DOHH2 (cell line): ENCODE results near the gene KRTAP12-3.
"Not testable (repeated sequence)": the region's sequence is repeated elsewhere in the genome, so short reads cannot be mapped to it uniquely, and the experiment has no call there.

Experiments used
- H3F3A ChIP-seq: fragments of 200-600 bp; sonication (generic), shearing (Covaris generic); 2 replicates; pipeline ENCODE4 v1.6.0; 2016; ENCODE audit warnings: antibody characterized with exemption, mild to moderate bottlenecking; ENCODE audit not compliant: control insufficient read depth, insufficient read depth
- H3K27ac ChIP-seq: fragments of 200-600 bp; sonication (generic); 2 replicates; pipeline ENCODE4 v1.5.1; 2014; ENCODE audit warnings: low read depth, mild to moderate bottlenecking, low read length, moderate library complexity
- H3K27me3 ChIP-seq: fragments of 200-600 bp; sonication (generic); 2 replicates; pipeline ENCODE4 v1.6.1; 2014; ENCODE audit warnings: mild to moderate bottlenecking, low read length, mixed read lengths; ENCODE audit not compliant: control insufficient read depth
- H3K36me3 ChIP-seq: fragments of 200-600 bp; sonication (generic); 2 replicates; pipeline ENCODE4 v1.6.1; 2014; ENCODE audit warnings: mild to moderate bottlenecking, low read length, moderate library complexity, mixed read lengths; ENCODE audit not compliant: control insufficient read depth
- H3K4me1 ChIP-seq: fragments of 200-600 bp; sonication (generic); 2 replicates; pipeline ENCODE4 v1.6.1; 2014; ENCODE audit warnings: mild to moderate bottlenecking, low read length, mixed read lengths; ENCODE audit not compliant: control insufficient read depth
- H3K4me2 ChIP-seq: fragments of 200-600 bp; sonication (generic); 2 replicates; pipeline ENCODE4 v1.6.0; 2014; ENCODE audit warnings: mild to moderate bottlenecking, low read length, moderate library complexity
- H3K4me3 ChIP-seq: fragments of 200-600 bp; sonication (generic); 2 replicates; pipeline ENCODE4 v1.5.1; 2014; ENCODE audit warnings: mild to moderate bottlenecking, low read length, mixed read lengths
- H3K79me2 ChIP-seq: fragments of 200-600 bp; sonication (generic); 2 replicates; pipeline ENCODE4 v1.6.1; 2014; ENCODE audit warnings: mild to moderate bottlenecking, low read length, mixed read lengths; ENCODE audit not compliant: control insufficient read depth
- H3K9me2 ChIP-seq: fragments of 200-600 bp; sonication (generic); replicated peaks from 2 replicates; pipeline ENCODE4 v1.6.1; 2014; ENCODE audit warnings: mild to moderate bottlenecking, low read length, mixed read lengths; ENCODE audit not compliant: control insufficient read depth
- H3K9me3 ChIP-seq: fragments of 200-600 bp; sonication (generic); 2 replicates; pipeline ENCODE4 v1.6.1; 2014; ENCODE audit warnings: antibody characterized with exemption, low read length, mixed read lengths; ENCODE audit not compliant: control insufficient read depth, insufficient read depth
- H4K20me1 ChIP-seq: fragments of 200-600 bp; sonication (generic); 2 replicates; pipeline ENCODE4 v1.6.0; 2014; ENCODE audit warnings: low read depth, mild to moderate bottlenecking, antibody characterized with exemption, low read length, moderate library complexity; ENCODE audit not compliant: control insufficient read depth, insufficient read depth
- EZH2phosphoT487 ChIP-seq: fragments of 200-600 bp; sonication (generic); IDR thresholded peaks from 2 replicates; pipeline ENCODE4 v1.6.1; 2017; ENCODE audit warnings: borderline replicate concordance, mild to moderate bottlenecking, antibody characterized with exemption, low read length, moderate library complexity, mixed read lengths
- TF ChIP-seq, protein P1 (sequence below): fragments of 200-600 bp; sonication (generic); IDR thresholded peaks from one replicate; pipeline ENCODE4 v1.5.1; 2014; ENCODE audit warnings: antibody characterized with exemption, mild to moderate bottlenecking, low read depth, low read length; ENCODE audit not compliant: poor library complexity, severe bottlenecking

The KRTAP12-3 gene

DNA sequence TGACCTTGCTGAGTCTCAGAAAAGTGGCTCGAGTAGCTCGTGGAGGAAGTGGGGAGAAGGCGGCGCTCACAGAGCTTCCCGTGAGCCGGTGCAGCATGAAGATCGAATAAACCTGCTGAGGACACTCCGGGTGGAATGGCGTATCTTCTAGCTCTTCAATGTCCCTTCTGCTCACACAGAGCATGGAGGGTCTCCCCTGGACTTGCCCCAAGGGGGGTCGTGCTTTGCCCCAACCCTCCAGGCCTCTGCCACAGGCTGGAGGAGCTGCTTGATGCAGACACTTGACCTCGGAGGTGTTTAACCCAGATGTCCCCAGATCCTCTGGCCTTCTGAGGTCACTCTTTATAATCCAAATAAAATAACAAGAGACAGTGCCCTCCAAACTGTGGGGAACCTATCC, 37.0 kb downstream of the KRTAP12-3 start:
- Histone ChIP-seq H3K4me1 (no peaks in the 10 kb centered on the region), H3K36me3 (no peaks in the 10 kb centered on the region), H3K27me3 (peaks cover 2% of the 10 kb centered on the region; the same call in 1 of the 2 replicates), H3K4me2 (no peak overlapping the region), H3F3A (no peaks in the 10 kb centered on the region), H4K20me1 (no peaks in the 10 kb centered on the region), H3K27ac (no peak overlapping the region), H3K79me2 (no peaks in the 10 kb centered on the region), H3K9me2 (no peaks in the 10 kb centered on the region), H3K9me3 (peaks cover 4% of the 10 kb centered on the region; the same call in 1 of the 2 replicates), H3K4me3 (no peak overlapping the region)
- TF ChIP-seq, protein P1, sequence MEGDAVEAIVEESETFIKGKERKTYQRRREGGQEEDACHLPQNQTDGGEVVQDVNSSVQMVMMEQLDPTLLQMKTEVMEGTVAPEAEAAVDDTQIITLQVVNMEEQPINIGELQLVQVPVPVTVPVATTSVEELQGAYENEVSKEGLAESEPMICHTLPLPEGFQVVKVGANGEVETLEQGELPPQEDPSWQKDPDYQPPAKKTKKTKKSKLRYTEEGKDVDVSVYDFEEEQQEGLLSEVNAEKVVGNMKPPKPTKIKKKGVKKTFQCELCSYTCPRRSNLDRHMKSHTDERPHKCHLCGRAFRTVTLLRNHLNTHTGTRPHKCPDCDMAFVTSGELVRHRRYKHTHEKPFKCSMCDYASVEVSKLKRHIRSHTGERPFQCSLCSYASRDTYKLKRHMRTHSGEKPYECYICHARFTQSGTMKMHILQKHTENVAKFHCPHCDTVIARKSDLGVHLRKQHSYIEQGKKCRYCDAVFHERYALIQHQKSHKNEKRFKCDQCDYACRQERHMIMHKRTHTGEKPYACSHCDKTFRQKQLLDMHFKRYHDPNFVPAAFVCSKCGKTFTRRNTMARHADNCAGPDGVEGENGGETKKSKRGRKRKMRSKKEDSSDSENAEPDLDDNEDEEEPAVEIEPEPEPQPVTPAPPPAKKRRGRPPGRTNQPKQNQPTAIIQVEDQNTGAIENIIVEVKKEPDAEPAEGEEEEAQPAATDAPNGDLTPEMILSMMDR = no peak
- no peak for TF ChIP-seq EZH2phosphoT487

DNA sequence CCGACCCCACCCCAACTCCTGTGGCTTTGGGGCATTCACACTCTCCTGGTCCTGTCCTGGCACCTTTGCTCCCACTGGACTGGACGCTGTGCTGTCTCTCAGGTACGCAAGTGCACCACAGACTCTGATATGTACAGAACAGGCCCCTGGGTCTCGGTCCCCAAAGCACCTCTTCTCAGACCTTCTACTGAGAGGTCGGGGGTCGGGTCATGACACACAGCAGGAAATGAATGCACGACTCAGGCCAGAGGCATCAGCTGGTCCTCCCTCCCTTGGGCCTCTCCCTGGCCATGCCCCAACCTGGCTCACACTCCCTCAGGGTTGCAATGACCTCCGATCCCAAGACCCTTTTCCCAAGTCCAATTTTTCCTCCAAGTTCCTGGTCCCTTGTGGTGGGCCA, 37.5 kb downstream of the KRTAP12-3 start:
- TF ChIP-seq, protein P1 = no peak
- Histone ChIP-seq H3K36me3 (no peaks in the 10 kb centered on the region), H3K27me3 (peaks cover 5% of the 10 kb centered on the region; the same call in 1 of the 2 replicates), H3K4me1 (no peaks in the 10 kb centered on the region), H3K4me2 (no peak overlapping the region), H3K9me3 (peaks cover 4% of the 10 kb centered on the region; the same call in 1 of the 2 replicates), H3K79me2 (no peaks in the 10 kb centered on the region), H3F3A (no peaks in the 10 kb centered on the region), H3K27ac (no peak overlapping the region), H3K9me2 (no peaks in the 10 kb centered on the region), H4K20me1 (no peaks in the 10 kb centered on the region), H3K4me3 (no peak overlapping the region)

DNA sequence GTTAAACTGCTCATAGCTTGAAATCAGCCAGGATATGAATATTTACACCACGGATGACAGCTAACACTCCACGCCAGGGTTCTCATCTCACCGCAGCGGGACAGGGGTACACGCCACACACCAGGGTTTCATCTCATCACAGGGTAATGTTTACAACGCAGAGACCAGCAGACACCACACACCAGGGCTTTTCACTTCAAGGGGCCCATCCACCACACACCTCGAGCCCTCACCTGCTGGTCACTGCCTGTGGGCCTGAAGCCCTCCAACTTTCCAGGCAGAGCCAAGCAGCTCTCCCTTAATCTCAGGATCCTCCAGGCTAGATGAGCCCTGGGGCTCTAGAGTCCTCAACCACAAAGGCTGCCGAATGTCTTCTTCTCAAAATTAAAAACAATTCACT, 37.9 kb downstream of the KRTAP12-3 start:
- TF ChIP-seq EZH2phosphoT487 = no peak
- TF ChIP-seq, protein P1 = no peak
- no peaks in the 10 kb centered on the region for H4K20me1 ChIP-seq
- H3K9me2 ChIP-seq = no peaks in the 10 kb centered on the region
- no peak overlapping the region for H3K4me2 ChIP-seq
- peaks cover 4% of the 10 kb centered on the region; the same call in 1 of the 2 replicates for H3K9me3 ChIP-seq
- no peak overlapping the region for H3K27ac ChIP-seq
- peaks cover 5% of the 10 kb centered on the region; the same call in 1 of the 2 replicates for H3K27me3 ChIP-seq
- H3K79me2 ChIP-seq = no peaks in the 10 kb centered on the region
- H3F3A ChIP-seq = no peaks in the 10 kb centered on the region
- H3K4me3 ChIP-seq = no peak overlapping the region
- H3K36me3 ChIP-seq = no peaks in the 10 kb centered on the region
- no peaks in the 10 kb centered on the region for H3K4me1 ChIP-seq

DNA sequence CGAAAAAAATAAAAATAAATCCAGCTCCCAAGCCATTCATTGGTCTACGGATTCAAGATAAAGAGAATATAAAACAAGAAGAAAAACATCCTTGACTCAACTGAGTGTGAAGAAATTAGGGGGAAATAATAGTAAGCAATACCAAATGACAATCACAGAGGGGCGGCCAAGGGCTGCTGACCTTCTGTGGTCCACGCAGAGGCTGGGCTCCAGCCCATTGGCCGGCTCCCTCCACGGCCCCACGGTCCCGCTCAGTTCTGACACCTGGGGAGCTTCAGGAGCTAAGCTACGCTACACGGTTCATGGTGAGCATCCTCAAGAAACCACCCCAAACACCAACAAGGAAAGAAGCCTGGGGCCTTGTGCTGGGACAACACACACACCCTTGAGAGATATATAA, 38.8 kb downstream of the KRTAP12-3 start:
- H3F3A ChIP-seq = no peaks in the 10 kb centered on the region
- no peak overlapping the region for H3K4me2 ChIP-seq
- H3K27ac ChIP-seq = no peak overlapping the region
- H3K4me1 ChIP-seq = no peaks in the 10 kb centered on the region
- H3K27me3 ChIP-seq = peaks cover 5% of the 10 kb centered on the region; the same call in 1 of the 2 replicates
- no peaks in the 10 kb centered on the region for H3K36me3 ChIP-seq
- H3K4me3 ChIP-seq = no peak overlapping the region
- H3K79me2 ChIP-seq = no peaks in the 10 kb centered on the region
- H3K9me3 ChIP-seq = peaks cover 4% of the 10 kb centered on the region; the same call in 1 of the 2 replicates
- TF ChIP-seq, protein P1 = no peak
- no peak for TF ChIP-seq EZH2phosphoT487
- no peaks in the 10 kb centered on the region for H3K9me2 ChIP-seq
- H4K20me1 ChIP-seq = no peaks in the 10 kb centered on the region

DNA sequence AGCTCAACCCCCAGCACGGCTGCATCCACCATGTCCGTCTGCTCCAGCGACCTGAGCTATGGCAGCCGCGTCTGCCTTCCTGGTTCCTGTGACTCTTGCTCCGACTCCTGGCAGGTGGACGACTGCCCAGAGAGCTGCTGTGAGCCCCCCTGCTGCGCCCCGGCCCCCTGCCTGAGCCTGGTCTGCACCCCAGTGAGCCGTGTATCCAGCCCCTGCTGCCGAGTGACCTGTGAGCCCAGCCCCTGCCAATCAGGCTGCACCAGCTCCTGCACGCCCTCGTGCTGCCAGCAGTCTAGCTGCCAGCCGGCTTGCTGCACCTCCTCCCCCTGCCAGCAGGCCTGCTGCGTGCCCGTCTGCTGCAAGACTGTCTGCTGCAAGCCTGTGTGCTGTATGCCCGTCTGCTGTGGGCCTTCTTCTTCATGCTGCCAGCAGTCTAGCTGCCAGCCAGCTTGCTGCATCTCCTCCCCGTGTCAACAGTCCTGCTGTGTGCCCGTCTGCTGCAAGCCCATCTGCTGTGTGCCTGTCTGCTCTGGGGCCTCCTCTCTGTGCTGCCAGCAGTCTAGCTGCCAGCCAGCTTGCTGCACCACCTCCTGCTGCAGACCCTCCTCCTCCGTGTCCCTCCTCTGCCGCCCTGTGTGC, 39.6 kb downstream of the KRTAP12-3 start, which contains the start of gene KRTAP10-12:
TSS of gene KRTAP10-12 (plus strand) at position 1 of the 639 bp plus-strand sequence. CDS start at position 31, 30 bp downstream.
- not testable (repeated sequence) for H3K27ac ChIP-seq, H3K27me3 ChIP-seq, H3K9me2 ChIP-seq, H3K4me1 ChIP-seq, H3K4me3 ChIP-seq, H3K36me3 ChIP-seq, H3K9me3 ChIP-seq, H3F3A ChIP-seq, H4K20me1 ChIP-seq, H3K4me2 ChIP-seq, H3K79me2 ChIP-seq
